Activated CD4-positive, alpha-beta T cell treated with anti-CD3 and anti-CD28 coated beads, Interleukin-2, amount 50 U/mL, for 24 hours (primary cell): Measurements from ENCODE around the gene LPO.

Source experiments
- DNase-seq, 2 donors: peaks; one replicate each; pipeline ENCODE4 v3.0.0-alpha.2; 2020; ENCODE audit warnings: low read depth in 1 of 2, low spot score in 1 of 2

Gene LPO

DNA sequence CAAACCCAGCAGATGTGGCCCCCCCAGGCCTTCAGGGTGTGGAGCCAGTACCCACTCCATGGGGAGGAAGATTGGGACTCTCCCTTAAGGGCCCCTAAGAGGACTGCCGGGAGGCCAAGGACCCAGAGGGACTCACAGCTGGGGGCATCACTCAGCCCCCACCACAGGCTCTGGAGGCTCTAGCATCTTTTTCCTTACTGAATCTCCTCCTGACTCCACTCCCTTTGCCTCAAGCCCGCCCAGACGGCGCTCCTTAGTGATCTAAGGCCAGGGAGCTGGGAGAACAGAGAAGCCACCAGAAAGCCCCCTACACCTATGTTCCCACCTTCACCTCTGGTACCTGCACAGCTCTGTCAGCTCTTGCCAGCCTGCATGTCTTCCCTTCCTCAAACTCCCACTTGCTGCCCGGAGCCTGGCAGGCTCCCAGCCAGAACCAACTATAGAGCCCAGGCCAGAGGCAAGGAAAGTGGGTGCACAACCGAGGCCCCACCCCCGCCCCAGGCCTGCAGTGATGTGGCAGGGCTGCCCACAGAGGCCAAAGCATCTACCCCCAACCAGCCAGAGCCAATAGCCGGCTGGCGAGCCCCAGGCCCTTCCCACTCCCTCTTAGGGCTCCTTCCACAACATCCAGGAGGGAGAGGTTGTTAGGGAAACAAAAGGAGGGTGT is 64.7 kb downstream of the LPO start:
- no peak for DNase-seq

DNA sequence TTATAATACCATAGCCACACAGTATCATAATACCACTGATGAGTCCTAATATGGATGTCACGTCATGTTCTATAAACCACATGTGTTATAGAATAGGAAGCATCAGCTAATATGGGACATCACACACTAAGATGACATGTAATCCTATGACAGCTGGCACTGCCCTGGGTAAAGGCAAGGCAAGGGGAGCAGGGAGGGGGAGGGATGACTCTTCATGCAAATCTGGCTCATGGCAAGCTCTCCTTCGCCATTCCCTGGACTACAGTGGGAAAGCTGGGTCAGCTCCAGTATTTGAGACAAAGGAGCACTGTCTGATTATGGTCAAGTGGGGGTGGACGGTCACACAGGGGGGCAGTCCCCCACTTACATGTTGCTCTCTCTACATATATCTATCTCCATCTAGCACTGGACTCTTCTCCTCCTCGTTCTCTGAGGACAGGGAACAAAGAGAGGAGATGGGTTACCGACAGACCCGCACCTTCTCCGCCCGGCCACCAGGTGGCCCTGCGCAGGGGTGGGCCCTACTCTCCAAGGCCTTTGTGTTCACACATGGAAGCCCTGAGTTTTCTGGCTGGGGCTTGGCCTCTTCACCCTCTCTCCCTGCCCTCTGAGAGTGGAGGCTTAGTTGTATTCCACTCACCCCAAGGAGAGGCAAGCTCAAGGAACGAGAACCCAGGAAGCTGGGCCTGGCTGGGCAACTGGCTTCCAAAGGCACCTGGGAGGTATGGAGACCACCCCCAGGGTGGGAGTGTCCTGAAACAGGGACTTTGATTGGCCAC is 65.8 kb downstream of the LPO start:
- peak in 1 of 2 donors; percentile 58 for DNase-seq

DNA sequence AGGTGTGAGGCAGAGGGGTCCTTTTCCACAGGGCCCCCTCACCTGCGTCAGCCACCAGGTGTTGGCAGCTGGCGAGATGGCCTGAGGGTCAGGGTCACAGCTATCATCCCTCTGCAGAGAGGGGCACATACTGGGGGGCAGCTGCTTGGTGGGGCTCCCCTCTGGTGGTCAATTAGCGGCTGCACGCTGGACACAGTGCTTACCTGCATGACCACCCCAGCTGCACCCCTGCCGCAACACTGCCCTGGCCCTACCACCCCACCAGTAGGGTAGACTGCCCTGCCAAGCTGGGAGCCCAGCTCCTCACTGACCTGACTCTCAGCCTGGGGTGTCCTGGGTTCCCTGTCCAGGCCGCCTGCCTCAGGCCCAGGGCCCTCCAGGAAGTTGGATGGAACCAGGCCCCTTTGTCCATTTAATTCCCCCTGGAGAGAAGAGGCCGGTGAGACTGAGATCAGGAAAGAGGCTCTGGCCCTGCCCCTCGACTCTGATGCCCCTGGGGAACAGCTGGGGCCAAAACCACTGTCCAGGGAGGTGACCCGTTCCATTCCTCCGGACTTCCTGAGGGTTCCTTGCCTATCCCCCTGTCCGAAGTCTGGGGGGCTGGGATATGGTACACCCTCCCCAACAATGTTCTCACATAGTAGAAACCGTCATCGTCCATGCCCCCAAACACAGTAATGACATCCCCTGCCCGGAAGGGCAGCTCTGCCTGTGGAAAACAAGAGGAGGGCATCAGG is 66.5 kb downstream of the LPO start:
- DNase-seq = no peak

GRCh38 chr17:58305626-58306025 is 67.2 kb downstream of the LPO start:
- DNase-seq = no peak

DNA sequence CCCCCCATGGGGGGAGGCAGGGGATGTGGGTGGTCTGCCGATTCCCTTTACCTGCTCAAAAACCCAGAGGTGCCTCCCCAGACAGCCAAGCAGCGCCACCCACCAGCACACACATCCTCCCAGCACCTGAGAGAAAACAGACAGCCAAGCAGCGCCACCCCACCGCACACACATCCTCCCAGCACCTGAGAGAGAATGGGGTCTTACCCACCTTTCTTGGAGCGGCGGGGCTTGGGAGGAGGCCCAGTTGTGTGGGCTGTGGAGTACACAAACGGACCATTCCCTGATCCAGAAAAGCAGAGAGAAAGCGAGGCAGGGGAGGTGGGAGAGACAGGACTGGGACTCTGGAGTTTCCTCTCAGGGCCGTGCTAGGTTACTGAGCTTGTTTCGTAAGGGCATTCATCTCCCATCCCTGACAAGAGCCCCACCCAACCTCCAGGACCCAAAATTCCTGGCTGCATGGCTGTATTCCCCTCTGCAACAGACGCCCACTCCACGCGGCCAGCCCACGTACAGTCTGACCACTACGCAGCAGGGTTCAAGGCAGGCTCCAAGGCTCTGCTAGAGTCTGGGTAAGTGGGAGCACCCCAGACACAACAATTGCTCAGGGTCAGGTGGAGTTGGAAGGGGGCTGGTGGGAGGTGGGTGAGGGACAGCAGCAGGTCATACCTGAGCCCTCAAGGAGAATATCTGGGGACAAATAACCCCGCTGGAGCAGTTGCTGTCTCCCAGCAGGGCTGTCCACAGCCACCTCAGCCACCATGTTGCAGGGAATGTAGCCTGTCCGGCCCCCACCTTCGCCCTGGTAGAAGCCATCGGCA is 68.0 kb downstream of the LPO start:
- no peak for DNase-seq

GRCh38 chr17:58307468-58308172 is 69.2 kb downstream of the LPO start:
- no peak for DNase-seq

DNA sequence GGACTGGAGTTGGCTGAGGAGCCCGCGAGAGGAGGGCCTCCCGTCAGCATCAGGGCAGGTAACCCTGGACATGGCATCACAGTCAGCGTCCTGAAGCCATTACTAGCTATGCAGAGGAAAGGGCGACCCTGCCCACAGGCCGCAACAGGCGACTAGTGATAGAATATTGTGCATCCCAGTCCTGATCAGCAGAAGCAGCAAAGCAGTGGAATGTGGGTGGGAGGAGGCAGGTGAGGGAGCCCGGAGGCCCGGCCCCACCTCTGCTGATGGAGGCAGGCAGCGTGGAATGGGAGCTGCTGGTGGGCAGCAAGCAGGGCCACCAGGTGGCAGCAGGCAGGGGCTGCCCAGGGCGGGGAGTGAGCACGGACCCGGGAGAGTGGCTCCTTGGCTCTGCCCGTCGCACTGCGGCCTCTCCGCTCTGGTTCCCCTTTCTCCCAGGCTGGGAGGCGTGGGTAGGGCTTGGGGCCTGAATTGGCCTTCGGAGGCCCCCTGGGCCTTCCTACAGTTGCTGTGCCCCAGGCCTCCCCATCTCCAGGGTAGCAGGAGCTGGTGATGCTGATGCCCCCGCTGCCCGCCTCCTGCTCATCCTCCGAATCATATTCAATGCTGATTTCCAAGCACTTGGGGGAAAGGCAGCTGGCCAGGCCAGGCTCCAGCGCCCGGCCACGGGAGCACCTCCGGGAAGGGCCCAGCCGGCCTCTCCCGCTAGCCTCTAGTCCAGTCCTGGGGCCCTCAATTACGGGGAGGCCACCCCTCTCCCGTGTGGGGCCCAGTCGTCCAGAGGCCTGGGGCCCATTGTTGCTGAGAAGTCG is 70.0 kb downstream of the LPO start:
- DNase-seq = no peak

GRCh38 chr17:58308985-58309917 is 70.9 kb downstream of the LPO start:
- no peak for DNase-seq

- DNase-seq = no peak
These were observed 71.5 kb downstream of the LPO start for GRCh38 chr17:58309918-58310259.

DNA sequence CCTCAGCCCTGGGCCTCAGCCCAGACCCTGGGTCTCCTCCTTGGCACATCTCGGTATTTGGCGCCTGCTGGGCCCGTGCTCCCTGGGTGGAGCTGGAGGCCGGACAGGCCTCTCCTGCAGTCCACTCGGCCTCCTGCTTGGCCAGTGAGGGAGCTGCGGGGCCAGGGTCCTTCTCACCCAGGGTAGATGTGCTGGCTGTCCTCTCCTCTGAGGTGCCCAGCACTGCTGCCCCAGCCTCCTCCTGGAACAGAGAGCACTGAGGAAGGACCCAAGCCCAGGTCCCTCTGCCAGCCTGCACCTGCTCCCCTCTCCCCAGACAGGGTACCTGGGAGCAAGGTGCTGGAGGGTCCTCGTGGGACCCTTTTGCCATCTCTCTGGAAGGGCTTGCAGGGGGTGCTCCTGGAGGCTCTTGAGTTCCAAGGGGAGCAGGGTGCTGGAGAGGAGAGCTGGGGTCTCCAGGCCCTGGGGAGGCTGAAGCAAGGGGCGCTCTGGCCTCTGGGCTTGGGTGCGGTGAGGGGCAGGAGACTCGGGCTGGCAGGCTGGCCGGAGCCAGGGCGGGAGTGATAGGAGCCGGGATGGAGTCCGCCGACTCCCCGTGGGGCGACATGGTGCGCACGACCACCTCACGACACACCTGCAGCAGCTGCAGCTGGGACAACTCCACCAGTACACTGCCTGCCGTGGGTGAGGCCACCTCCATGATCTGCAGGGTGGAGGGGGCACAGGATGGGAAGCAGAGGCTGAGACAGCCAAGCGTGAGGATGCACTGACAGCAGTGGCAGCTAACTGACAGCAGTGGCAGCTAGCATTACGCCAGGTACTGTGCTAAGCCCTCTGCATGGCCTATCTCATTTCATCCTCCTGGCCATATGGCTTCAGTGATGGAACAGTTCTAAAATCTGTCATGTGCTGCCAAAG is 72.4 kb downstream of the LPO start:
- DNase-seq = no peak

DNA sequence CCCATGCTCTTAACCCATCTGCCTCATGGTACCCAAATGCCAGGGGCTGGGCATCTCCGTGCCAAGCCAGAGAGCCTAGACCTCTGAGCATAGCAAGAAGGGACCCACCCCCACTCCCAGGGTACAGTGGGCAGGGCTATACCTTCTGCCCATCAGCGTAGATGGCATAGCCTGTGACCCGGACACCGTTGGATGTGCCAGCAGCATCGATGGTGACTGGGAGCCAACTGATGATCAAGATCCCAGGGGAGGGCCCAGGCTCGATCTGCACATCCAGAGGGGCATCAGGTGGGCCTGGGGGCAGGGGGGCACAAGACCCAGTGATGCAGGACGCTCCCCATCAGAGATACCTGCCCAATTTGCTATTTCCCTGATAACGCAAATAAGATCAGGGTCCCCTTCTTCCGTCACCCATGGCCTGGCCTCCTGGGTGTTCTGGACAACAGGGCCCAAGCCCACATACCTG is 73.1 kb downstream of the LPO start:
- DNase-seq = no peak

DNA sequence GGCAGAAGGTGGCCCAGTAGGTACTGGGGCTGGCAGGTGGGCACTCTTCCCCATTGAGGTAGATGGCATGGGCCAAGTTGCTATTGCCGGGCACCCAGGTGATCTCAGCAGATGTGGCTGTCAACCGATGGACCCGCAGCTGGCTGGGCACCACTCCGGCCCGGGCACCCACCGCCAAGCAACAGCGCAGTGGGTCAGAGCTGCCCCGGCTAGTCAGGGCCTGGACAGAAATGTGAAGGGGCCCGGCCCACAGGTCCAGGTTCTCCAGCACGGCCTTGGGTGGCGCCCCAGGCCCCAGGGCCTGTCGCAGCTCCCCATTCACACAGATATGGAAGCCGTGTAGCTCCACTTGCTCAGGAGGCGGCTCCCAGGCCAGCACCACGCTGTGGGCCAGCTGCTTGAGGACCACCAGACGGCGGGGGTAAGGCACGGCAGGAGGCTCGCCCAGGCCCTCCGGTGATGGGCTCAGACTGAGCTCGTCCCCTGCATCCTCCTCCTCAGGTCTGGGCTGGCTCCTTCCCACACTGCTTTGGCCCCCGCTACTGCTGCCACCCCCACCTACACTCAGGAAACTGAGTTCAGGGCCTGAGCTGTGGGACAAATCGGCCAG is 73.7 kb downstream of the LPO start:
- no peak for DNase-seq

DNA sequence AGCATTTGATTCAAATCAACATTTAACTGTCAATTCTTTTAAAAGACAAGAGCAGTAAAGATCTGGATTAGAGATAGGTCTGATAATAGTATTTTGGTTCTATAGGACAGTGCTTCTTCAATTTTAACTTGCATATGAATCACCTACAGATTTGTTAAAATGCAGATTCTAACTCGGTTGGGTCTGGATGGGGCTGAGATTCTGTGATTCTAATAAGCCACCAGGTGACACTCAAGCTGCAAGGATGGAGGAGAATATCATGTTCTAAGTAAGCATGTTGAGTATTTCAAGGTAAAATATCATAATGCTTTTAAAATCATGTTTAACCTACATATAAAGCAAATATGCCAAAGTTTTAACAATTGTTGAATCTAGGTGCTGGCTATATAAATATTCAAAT is 74.4 kb downstream of the LPO start:
- DNase-seq = no peak

DNA sequence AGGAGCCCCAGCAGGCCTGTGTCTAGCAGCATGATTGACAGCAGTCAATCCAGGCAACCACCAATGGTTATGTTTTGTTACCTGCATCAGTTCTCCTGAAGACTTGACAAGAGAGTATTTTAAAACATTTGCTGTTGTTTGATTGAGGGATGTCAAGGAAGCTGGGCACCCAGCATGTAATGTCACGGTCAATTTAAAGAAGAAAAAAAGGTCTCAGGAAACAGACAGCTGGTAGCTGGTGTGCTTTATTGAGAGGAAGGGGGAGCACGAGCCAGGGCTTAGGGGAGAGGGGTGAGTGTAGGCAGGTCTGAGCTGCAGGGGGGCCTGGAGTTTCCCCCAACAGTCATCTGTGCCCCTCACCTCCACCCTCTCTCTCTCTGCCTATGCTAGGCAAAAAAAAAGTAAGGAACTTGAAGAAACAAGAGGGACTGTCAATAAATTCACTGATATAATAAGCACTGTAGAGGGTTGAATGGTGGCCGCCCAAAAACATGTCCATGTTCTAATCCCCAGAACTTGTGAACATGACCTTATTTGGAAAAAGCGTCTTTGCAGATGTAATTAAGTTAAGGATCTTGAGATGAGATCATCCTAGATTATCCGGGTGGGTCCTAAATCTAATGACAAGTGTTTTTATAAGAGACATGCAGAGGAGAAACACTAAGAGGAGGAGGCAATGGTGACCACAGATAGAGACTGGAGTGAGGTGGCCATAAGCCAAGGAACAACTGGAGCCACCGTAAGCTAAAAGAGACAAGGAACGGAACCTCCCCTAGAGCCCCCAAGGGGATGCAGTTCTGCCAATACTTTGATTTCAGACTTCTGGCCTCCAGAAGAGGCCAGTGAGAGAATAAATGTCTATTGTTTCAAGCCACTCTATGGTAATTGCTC is 75.7 kb downstream of the LPO start:
- no peak for DNase-seq

DNA sequence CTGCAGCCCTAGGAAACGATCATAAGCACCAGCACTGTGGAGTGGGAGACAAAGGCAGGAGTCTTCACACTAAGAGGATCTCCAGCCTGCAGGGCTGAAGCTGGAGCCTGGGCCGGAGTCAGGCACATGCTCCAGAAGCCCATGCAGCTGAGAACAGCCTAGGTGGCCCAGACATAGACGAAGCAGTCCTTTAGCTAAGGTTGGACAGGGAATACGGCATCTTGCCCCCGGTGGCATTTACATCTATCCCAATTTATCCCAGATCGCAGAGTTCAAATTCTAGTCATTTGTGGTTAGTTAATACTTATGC is 76.3 kb downstream of the LPO start:
- DNase-seq = no peak

- no peak for DNase-seq
These were observed 76.9 kb downstream of the LPO start for GRCh38 chr17:58315281-58315711.
